Measurements from ENCODE around the gene SPATA9.
"Not testable (repeated sequence)": the region's sequence is repeated elsewhere in the genome, so short reads cannot be mapped to it uniquely, and the experiment has no call there.

- not testable (repeated sequence) for TF ChIP-seq POLR2AphosphoS5, POLR2A (IDR thresholded peaks at IDR 0.05; ENCODE audit: low read depth, low read length)
Observed at GRCh38 chr5:95707534-95708188, 24.9 kb upstream of the SPATA9 start.
